Measurements from ENCODE around the gene TARDBP. TPM values are rescaled to one million over a fixed set of nuclear protein-coding genes. Genes with fewer than 3 reads are reported as not detected.
"Not testable (repeated sequence)": the region's sequence is repeated elsewhere in the genome, so short reads cannot be mapped to it uniquely, and the experiment has no call there.

Gene TARDBP
- total RNA-seq, 1 experiment from 2014 or later = 283 TPM

- POLR2A ChIA-PET (ENCODE audit: low non-redundant PET) = interaction anchor here (0.6 kb wide), 1 partner anchor 24 kb away, joined by 4 read pairs; the partner anchor contains the start of gene TARDBP
- DNase-seq (ENCODE audit: low spot score) = peak; percentile 81
- H3K27ac ChIP-seq (ENCODE audit: low read depth, low read length, poor library complexity, severe bottlenecking) = peak overlapping the region; percentile 80
- H3K27me3 ChIP-seq (replicated peaks; ENCODE audit: insufficient read depth, low read depth, low read length, poor library complexity) = no peaks in the 10 kb centered on the region
- CTCF ChIA-PET = no interaction called here
- H3K4me1 ChIP-seq (ENCODE audit: insufficient read depth, low read length, poor library complexity, severe bottlenecking) = peaks cover 11% of the 10 kb centered on the region
- no TSS peak for BruUV-seq (replicated peaks)
- no peaks in the 10 kb centered on the region for H3K36me3 ChIP-seq (ENCODE audit: insufficient read depth, low read length, poor library complexity, severe bottlenecking)
- no peaks in the 10 kb centered on the region for H3K9me3 ChIP-seq (ENCODE audit: low read depth, low read length, poor library complexity, severe bottlenecking)
- TF ChIP-seq EZH2 (IDR thresholded peaks at IDR 0.05; ENCODE audit: borderline replicate concordance, low read depth, low read length, poor library complexity, severe bottlenecking) (no peak), CTCF (conservative IDR thresholded peaks at IDR 0.05; ENCODE audit: low read depth, low read length) (no peak)
- H3K4me3 ChIP-seq (ENCODE audit: low read depth, low read length, poor library complexity, severe bottlenecking) = no peak overlapping the region
- intact Hi-C loops (cut with micrococcal nuclease; ENCODE audit: unreplicated experiment) = no loop called here
Measured at GRCh38 chr1:10987840-10988417, 24.5 kb upstream of the TARDBP start.

GRCh38 chr1:10989095-10989494 is 23.4 kb upstream of the TARDBP start:
- POLR2A ChIA-PET (ENCODE audit: low non-redundant PET) = no interaction called here

GRCh38 chr1:10989920-10990516 is 22.4 kb upstream of the TARDBP start:
- intact Hi-C loops (cut with micrococcal nuclease; ENCODE audit: unreplicated experiment); H3K9me3 ChIP-seq (ENCODE audit: low read depth, low read length, poor library complexity, severe bottlenecking); CTCF ChIA-PET; BruUV-seq (replicated peaks); H3K27ac ChIP-seq (ENCODE audit: low read depth, low read length, poor library complexity, severe bottlenecking); DNase-seq (ENCODE audit: low spot score); H3K36me3 ChIP-seq (ENCODE audit: insufficient read depth, low read length, poor library complexity, severe bottlenecking); H3K27me3 ChIP-seq (replicated peaks; ENCODE audit: insufficient read depth, low read depth, low read length, poor library complexity); H3K4me3 ChIP-seq (ENCODE audit: low read depth, low read length, poor library complexity, severe bottlenecking): not testable (repeated sequence)
- POLR2A ChIA-PET (ENCODE audit: low non-redundant PET) = interaction anchor here (0.7 kb wide), 1 partner anchor 17 kb away, joined by 11 read pairs; no protein-coding TSS in a partner anchor
- H3K4me1 ChIP-seq (ENCODE audit: insufficient read depth, low read length, poor library complexity, severe bottlenecking) = peaks cover 11% of the 10 kb centered on the region

More at GRCh38 chr1:10989095-10989494, 23.4 kb upstream of the TARDBP start:
- intact Hi-C loops (cut with micrococcal nuclease; ENCODE audit: unreplicated experiment) = no loop called here
- no TSS peak for BruUV-seq (replicated peaks)
- no peak for DNase-seq (ENCODE audit: low spot score)
- CTCF ChIA-PET = no interaction called here
- Histone ChIP-seq H3K36me3 (ENCODE audit: insufficient read depth, low read length, poor library complexity, severe bottlenecking) (no peaks in the 10 kb centered on the region), H3K27ac (ENCODE audit: low read depth, low read length, poor library complexity, severe bottlenecking) (peak overlapping the region; percentile 67), H3K4me3 (ENCODE audit: low read depth, low read length, poor library complexity, severe bottlenecking) (no peak overlapping the region), H3K4me1 (ENCODE audit: insufficient read depth, low read length, poor library complexity, severe bottlenecking) (peaks cover 11% of the 10 kb centered on the region), H3K27me3 (replicated peaks; ENCODE audit: insufficient read depth, low read depth, low read length, poor library complexity) (no peaks in the 10 kb centered on the region), H3K9me3 (ENCODE audit: low read depth, low read length, poor library complexity, severe bottlenecking) (no peaks in the 10 kb centered on the region)
- TF ChIP-seq EZH2 (IDR thresholded peaks at IDR 0.05; ENCODE audit: borderline replicate concordance, low read depth, low read length, poor library complexity, severe bottlenecking) (no peak), CTCF (conservative IDR thresholded peaks at IDR 0.05; ENCODE audit: low read depth, low read length) (no peak)
